Muscle of back (tissue), 13 donors: Measurements from ENCODE around the gene KIRREL1. TPM values are rescaled to one million over a fixed set of nuclear protein-coding genes. Genes with fewer than 3 reads are reported as not detected.
A peak's percentile ranks its signal among the peaks of the same experiment; 100 is the strongest.

Experiments used
- DNase-seq, 3 donors: peaks; one replicate each; pipeline versions ENCODE4 v3.0.0 to v3.0.0-alpha.2; 2013
- long read RNA-seq, 9 donors: transcript quantifications; one replicate each; lab custom pipeline, GENCODE V29; 2026
- polyA plus RNA-seq, 10 donors: library from polyadenylated mRNA; unstranded; fragments of 120-200 nt; gene quantifications; one replicate each; pipeline ENCODE4 v1.2.1, GENCODE V29; 2013; ENCODE audit not compliant: insufficient read length in 10 of 10

Gene KIRREL1
- polyA plus RNA-seq = 10 to 100 TPM; 27.1 to 55.1 (median 33.0) TPM
- long read RNA-seq, donor 1, partial matches to known transcripts = 8 of 10 reads
- long read RNA-seq, donor 1, other reads (novel, unspliced or antisense) = 0 of 10 reads
- long read RNA-seq, donor 2, partial matches to known transcripts = 0 of 2 reads
- long read RNA-seq, donor 2, other reads (novel, unspliced or antisense) = 0 of 2 reads
- long read RNA-seq, donor 3 = 0 reads
- long read RNA-seq, donor 4, partial matches to known transcripts = 15 of 16 reads
- long read RNA-seq, donor 4, other reads (novel, unspliced or antisense) = 0 of 16 reads
- long read RNA-seq, donor 5, partial matches to known transcripts = 10 of 13 reads
- long read RNA-seq, donor 5, other reads (novel, unspliced or antisense) = 0 of 13 reads
- long read RNA-seq, donor 6, partial matches to known transcripts = 5 of 8 reads
- long read RNA-seq, donor 6, other reads (novel, unspliced or antisense) = 0 of 8 reads
- long read RNA-seq, donor 7, partial matches to known transcripts = 15 of 15 reads
- long read RNA-seq, donor 7, other reads (novel, unspliced or antisense) = 0 of 15 reads
- long read RNA-seq, donor 8, full-length matches to known transcripts = 1 of 7 reads
- long read RNA-seq, donor 8, partial matches to known transcripts = 6 of 7 reads
- long read RNA-seq, donor 8, other reads (novel, unspliced or antisense) = 0 of 7 reads
- long read RNA-seq, donor 9 = 0 reads

DNA sequence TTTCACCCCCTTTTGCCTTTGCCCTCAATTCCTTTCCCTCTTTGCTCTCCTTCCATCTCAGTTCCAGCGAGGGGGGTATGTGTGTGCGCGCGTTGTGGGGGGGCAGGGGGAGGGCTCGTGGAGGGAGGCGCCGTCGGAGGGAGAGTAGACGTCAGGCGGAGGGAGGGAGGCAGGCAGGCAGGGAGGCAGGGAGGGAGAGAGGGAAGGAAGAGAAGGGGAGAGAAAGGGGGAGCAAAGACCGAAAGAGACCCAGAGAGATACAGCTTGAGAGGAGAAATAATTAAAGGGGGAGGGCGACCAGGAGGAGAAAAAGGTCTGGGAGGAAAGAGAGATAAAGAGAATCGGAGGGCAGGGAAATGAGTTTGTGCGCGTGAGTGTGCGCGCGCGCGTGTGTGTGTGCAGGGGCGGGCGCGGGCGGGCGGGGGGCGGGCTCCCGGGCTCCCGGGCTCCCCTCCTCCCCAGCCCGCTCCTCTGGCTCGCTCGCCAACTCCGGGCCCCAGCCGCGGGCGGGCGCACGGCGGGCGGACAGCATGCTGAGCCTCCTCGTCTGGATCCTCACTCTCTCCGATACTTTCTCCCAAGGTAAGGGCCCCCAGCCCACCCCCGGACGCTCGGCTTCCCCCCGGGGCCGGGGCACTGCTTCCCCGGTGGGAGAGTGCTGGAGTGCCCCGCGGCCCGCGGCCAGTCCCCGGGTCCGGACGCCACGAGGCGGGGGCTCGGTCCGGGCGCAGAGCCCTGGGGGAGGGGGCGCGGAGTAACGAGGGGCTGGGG lies at the start of gene KIRREL1:
Gene KIRREL1, plus strand, starts transcription at position 499 of the 771 bp plus-strand sequence. Its CDS starts 32 bp downstream, at position 531.
- DNase-seq = peak; percentile 73 to 95 (median 85)

- DNase-seq = no peak
Measured at GRCh38 chr1:157944663-157945280, 48.7 kb upstream of the KIRREL1 start.

GRCh38 chr1:157948312-157949073 lies 45.0 kb upstream of the KIRREL1 start:
- peak in 2 of 3 donors; percentile 28 to 58 for DNase-seq

GRCh38 chr1:157949074-157949354 lies 44.4 kb upstream of the KIRREL1 start:
- DNase-seq = no peak

DNA sequence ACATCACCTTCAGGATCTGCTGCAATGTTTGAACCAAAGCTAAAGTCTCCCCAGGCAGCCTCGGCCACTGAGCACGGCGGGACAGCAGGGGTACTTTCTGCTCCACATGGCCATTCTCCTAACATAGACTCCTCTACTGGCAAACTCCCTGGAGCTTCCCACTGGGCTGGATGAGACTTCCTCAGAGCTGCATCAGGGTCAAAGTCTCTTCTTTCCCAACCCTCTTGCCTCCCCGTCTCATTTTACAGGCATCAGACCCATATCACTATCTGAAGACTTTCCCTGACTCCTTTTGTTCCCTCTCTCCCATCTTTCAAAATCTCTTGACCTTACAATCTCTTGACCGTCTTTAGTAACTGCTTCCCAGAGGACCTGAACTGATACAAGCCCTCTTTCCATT lies 42.2 kb upstream of the KIRREL1 start:
- DNase-seq = no peak

- no peak for DNase-seq
Measured at GRCh38 chr1:157952601-157953000, 40.8 kb upstream of the KIRREL1 start.

DNA sequence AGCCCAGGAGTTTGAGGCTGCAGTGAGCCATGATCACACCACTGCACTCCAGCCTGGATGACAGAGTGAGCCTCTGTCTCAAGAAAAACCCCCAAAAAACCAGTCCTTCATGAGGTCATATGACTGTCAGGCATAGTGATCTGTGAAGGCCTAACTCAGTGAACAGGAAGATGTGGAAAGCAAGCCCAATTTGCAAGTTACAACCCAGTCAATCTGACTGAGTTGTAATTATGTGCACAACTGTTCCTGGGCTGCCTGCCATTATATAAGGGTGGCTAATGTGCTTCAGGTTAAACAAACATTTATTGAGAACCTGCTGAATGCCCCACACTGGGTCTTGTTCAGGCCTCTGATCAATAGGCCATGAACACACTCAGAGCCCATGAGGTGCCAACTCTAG lies 38.2 kb upstream of the KIRREL1 start:
- no peak for DNase-seq

DNA sequence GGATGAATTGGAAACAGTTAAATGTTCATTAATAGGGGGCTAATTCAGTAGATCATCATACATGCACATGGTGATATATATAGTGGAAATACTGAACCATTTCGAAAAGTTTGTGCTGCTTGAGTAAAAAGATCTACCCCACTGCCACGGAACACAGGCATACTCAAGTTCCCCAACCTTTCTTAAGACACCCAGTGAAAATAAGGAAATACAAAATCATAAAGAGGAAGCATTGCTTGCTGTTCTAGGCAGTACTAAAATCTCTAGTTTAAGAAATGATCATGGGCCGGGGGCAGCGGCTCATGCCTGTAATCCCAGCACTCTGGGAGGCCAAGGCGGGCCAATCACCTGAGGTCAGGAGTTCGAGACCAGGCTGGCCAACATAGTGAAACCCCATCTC lies 37.6 kb upstream of the KIRREL1 start:
- DNase-seq = no peak

DNA sequence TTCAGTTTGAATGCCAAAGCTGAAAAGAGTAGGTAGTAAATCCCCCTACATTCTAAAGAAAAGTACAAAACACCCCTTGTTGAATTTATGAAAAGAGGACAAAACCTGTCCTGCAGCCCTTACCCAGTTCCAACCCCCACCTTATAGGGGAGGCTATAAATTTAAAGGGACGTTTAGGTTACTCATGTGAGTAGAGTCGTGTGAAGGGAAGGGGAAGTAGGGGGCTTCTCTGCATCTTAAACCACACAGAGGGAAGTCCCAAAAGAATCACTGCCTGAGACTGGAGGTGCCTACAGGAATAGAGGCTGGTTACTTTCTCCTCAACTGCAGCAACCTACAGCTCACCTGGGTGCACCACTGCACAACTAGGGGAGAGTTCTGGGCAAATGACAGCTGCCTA lies 36.7 kb upstream of the KIRREL1 start:
- DNase-seq = no peak

GRCh38 chr1:157958263-157958662 lies 35.2 kb upstream of the KIRREL1 start:
- DNase-seq = no peak

DNA sequence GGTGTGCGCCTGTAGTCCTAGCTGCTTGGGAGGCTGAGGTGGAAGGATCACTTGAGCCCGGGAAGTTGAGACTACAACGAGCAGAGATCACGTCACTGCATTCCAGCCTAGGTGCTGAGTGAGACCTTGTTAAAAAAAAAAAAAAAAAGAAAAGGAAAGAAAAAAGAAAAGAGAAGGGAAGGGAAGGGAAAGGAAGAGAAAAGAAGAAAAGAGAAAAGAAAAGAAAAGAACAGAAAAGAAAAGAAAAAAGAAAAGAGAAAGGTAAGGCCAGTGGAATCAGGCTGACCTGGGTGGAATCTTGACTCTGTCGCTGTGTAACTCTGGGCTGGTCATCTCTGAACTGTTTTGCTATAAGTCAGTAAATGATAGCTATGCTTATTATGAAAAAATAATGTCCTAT lies 33.7 kb upstream of the KIRREL1 start:
- no peak for DNase-seq

- DNase-seq = no peak
Measured at GRCh38 chr1:157960773-157961172, 32.7 kb upstream of the KIRREL1 start.

DNA sequence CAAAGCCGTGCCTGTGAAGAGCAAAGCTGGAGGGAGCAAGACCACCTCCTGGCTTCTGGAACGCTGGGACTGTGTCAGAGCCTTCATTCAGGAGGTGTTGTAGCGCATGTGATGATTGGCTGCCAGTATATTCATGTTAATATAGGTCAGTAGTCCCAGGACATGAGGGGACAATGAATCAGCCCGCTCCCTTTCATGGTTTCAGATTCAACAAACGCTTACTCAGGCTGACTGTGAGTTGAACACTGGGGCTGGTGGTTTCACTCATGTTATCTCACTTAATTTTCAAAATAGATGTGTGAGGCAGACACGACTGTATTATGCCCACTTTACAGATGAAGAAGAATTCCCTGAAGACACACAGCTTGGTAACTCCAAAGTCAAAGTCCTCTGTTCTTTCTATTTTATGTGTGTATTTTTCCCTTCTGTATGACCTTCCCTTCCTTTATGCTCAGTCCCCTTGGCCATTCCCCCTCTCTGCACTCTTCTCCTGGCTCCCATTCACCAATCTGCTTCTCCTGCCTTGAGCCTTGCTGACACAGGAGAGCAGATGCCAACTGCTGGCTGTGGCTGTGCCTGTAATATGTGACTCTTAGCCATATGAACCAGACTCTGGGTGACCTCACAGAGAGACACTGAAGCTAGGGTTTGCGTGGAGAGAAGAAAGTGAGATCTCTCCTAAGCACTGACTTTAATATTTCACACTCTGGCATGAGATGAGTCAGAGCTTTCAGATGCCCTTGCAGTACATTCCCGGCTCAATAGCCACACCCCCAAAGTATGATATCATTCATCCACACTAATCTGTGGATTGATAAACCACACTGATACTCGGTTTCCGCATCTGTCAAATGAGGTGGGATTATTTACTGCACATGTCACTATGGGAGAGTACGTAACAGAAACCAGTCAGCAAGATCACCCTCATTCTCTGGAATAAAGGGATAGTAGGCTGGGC lies 31.4 kb upstream of the KIRREL1 start:
- DNase-seq = no peak

DNA sequence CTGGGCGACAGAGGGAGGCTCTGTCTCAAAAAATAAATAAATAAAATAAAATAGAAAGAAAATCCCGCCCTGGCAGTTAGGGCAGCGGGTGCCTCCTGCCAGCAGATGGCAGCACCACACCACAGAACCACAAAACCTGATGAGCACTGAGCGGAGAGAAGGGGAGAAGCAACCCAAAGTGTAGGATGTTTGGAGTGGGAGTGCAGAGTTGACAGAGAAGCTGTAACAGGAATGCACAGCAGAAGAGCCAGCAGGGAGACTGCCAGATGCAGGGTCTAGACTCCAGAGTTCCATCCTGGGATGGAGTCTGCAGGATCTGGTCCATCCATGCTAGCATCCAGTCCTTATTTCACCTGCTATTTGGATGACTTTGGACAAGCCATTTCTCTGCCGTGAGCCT lies 29.7 kb upstream of the KIRREL1 start:
- DNase-seq = peak; percentile 59 to 84 (median 74)

- DNase-seq = no peak
Measured at GRCh38 chr1:157965584-157965983, 27.9 kb upstream of the KIRREL1 start.

DNA sequence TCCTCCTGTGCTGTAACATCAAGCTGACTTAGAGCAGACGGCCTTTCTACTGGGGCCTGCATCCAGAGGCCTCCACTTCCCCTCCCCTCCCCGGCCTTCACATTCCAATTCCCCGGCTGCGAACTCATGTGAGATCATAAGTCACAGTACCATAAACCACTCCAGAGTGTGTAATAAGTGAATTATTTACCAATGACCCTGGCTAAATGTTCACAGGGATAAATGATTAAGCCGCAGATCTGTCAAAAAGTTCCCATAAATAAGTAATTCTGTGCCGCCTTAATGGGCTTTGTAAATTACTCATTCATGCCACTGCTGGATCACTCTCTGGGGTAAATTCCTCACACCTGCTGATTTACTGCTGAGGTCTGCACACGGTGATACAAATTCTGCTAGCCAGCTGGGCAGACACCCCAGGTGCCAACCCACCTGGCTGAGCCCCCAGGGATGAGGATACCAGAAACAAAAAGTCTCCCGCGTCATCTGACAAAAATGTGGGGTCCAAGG lies 27.4 kb upstream of the KIRREL1 start:
- DNase-seq = peak in 1 of 3 donors; percentile 30

DNA sequence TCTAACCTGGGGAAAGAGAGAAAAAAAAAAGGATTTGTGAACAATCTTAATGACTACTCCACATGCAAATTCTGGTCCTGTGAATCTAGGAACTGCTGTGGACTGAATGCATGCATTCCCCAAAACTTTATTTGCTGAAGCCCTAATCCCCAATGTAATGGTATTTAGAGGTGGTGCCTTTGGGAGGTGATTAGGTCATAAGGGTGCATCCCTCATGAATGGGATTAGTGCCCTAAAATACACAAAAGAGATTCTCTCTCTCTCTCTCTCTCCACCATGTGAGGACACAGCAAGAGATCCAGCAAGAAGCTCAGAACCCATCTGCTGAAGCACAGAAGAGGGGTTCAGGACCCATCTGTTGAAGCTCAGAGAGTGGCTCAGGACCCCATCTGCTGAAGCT lies 26.2 kb upstream of the KIRREL1 start:
- DNase-seq = no peak

- DNase-seq = peak in 2 of 3 donors; percentile 16 to 48
Measured at GRCh38 chr1:157968508-157968907, 24.9 kb upstream of the KIRREL1 start.

GRCh38 chr1:157968946-157969345 lies 24.5 kb upstream of the KIRREL1 start:
- peak in 1 of 3 donors; percentile 76 for DNase-seq
